Activated T-cell treated with anti-CD3 and anti-CD28 coated beads, Interleukin-2, amount 50 U/mL, for 48 hours (primary cell): ENCODE results near the gene WHRN.

Source experiments
- DNase-seq, 2 experiments: peaks; one replicate each; pipeline ENCODE4 v3.0.0-alpha.2; 2020

Gene WHRN

GRCh38 chr9:114357911-114358328 lies 147.4 kb downstream of the WHRN start:
- no peak for DNase-seq

- no peak for DNase-seq
Observed at GRCh38 chr9:114357360-114357759, 147.9 kb downstream of the WHRN start.

- DNase-seq = no peak
Observed at GRCh38 chr9:114356792-114357191, 148.5 kb downstream of the WHRN start.

GRCh38 chr9:114355821-114356220 lies 149.5 kb downstream of the WHRN start:
- DNase-seq = no peak
